Type B pancreatic cell (in vitro differentiated cells): ENCODE measurements around the gene ACTL6A. TPM values are rescaled to one million over a fixed set of nuclear protein-coding genes. Genes with fewer than 3 reads are reported as not detected.

ENCODE experiments used
- DNase-seq: peaks from one replicate; pipeline ENCODE4 v3.0.0; 2021; ENCODE audit warnings: mixed read lengths; ENCODE audit not compliant: unreplicated experiment; ENCODE audit errors: extremely low spot score
- H3K27ac Mint-ChIP-seq: 2 replicates; pipeline ENCODE4 v1.8.0; 2021; ENCODE audit warnings: mild to moderate bottlenecking, mixed read lengths
- H3K27me3 Mint-ChIP-seq: 2 replicates; pipeline ENCODE4 v1.8.0; 2021; ENCODE audit warnings: mixed read lengths
- H3K36me3 Mint-ChIP-seq: 2 replicates; pipeline ENCODE4 v1.8.0; 2021; ENCODE audit warnings: mixed read lengths
- H3K4me1 Mint-ChIP-seq: one replicate; pipeline ENCODE4 v1.8.0; 2021; ENCODE audit warnings: mixed read lengths; ENCODE audit not compliant: unreplicated experiment
- H3K4me3 Mint-ChIP-seq: 2 replicates; pipeline ENCODE4 v1.8.0; 2021; ENCODE audit warnings: mild to moderate bottlenecking, mixed read lengths
- H3K9me3 Mint-ChIP-seq: 2 replicates; pipeline ENCODE4 v1.8.0; 2021; ENCODE audit warnings: mixed read lengths
- total RNA-seq: library from RNA; stranded (reverse); gene quantifications from 2 replicates; pipeline ENCODE4 v1.2.1, GENCODE V29; 2021; ENCODE audit warnings: low replicate concordance
- TF ChIP-seq, protein P1 (sequence below): fragments of 200-600 bp; sonication (generic); conservative IDR thresholded peaks from 2 replicates; pipeline ENCODE4 v1.5.0; 2021; ENCODE audit warnings: antibody characterized with exemption, mild to moderate bottlenecking

The ACTL6A gene
- total RNA-seq, 1 donor from 2014 or later, result 69.5 TPM

DNA sequence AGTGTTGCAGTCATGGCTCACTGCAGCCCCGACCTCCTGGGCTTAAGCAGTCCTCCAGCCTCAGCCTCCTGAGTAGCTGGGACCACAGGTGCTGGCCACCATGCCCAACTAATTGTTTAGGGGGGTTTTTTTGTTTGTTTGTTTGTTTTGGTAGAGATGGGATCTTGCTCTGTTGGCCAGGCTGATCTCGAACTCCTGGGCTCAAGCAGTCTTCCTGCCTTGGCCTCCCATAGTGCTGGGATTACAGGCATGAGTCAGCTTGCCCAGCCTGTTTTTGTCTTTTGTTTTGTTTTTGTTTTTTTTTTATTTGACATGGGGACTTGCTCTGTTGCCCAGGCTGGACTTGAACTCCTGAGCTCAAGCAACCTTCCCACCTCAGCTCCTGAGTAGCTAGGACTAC lies 59.3 kb downstream of the ACTL6A start:
- DNase-seq, result no peak
- H3K27me3 Mint-ChIP-seq, result no peaks in the 10 kb centered on the region
- H3K4me1 Mint-ChIP-seq, result no peaks in the 10 kb centered on the region
- peaks cover 33% of the 10 kb centered on the region for H3K36me3 Mint-ChIP-seq
- H3K9me3 Mint-ChIP-seq, result no peaks in the 10 kb centered on the region
- H3K27ac Mint-ChIP-seq, result no peak overlapping the region
- no peak overlapping the region for H3K4me3 Mint-ChIP-seq
- TF ChIP-seq, protein P1, sequence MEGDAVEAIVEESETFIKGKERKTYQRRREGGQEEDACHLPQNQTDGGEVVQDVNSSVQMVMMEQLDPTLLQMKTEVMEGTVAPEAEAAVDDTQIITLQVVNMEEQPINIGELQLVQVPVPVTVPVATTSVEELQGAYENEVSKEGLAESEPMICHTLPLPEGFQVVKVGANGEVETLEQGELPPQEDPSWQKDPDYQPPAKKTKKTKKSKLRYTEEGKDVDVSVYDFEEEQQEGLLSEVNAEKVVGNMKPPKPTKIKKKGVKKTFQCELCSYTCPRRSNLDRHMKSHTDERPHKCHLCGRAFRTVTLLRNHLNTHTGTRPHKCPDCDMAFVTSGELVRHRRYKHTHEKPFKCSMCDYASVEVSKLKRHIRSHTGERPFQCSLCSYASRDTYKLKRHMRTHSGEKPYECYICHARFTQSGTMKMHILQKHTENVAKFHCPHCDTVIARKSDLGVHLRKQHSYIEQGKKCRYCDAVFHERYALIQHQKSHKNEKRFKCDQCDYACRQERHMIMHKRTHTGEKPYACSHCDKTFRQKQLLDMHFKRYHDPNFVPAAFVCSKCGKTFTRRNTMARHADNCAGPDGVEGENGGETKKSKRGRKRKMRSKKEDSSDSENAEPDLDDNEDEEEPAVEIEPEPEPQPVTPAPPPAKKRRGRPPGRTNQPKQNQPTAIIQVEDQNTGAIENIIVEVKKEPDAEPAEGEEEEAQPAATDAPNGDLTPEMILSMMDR, result no peak

- Mint-ChIP-seq H3K36me3 (peaks cover 25% of the 10 kb centered on the region), H3K27me3 (no peaks in the 10 kb centered on the region), H3K4me1 (no peaks in the 10 kb centered on the region), H3K4me3 (no peak overlapping the region), H3K9me3 (no peaks in the 10 kb centered on the region), H3K27ac (no peak overlapping the region)
- no peak for DNase-seq
- TF ChIP-seq, protein P1, result no peak
Observed at GRCh38 chr3:179624451-179624850, 61.7 kb downstream of the ACTL6A start.

- no peak overlapping the region for H3K27ac Mint-ChIP-seq
- H3K4me3 Mint-ChIP-seq, result no peak overlapping the region
- DNase-seq, result no peak
- H3K27me3 Mint-ChIP-seq, result no peaks in the 10 kb centered on the region
- no peaks in the 10 kb centered on the region for H3K4me1 Mint-ChIP-seq
- TF ChIP-seq, protein P1, result no peak
- H3K9me3 Mint-ChIP-seq, result no peaks in the 10 kb centered on the region
- H3K36me3 Mint-ChIP-seq, result peaks cover under 1% of the 10 kb centered on the region
Observed at GRCh38 chr3:179630753-179631451, 68.2 kb downstream of the ACTL6A start.

Other genes starting within 250 kb of the ACTL6A start
- gene ZNF639, start 239.9 kb upstream of the ACTL6A start, total RNA-seq, result 24.9 and 33.2 TPM in 2 replicates
- gene MFN1, start 215.2 kb upstream of the ACTL6A start, total RNA-seq, result 42.3 and 53.3 TPM in 2 replicates
- gene GNB4, start 111.5 kb upstream of the ACTL6A start, total RNA-seq, result 11.9 and 26.8 TPM in 2 replicates
- 38.2 and 47.9 TPM in 2 replicates for gene MRPL47, start 41.7 kb downstream of the ACTL6A start, total RNA-seq
- 91.5 and 98.6 TPM in 2 replicates for gene NDUFB5, start 41.9 kb downstream of the ACTL6A start, total RNA-seq
- gene USP13, start 90.1 kb downstream of the ACTL6A start, total RNA-seq, result 5.4 and 18.3 TPM in 2 replicates